Tongue (tissue), 2 donors: ENCODE measurements around the gene S100A13. TPM values are rescaled to one million over a fixed set of nuclear protein-coding genes. Genes with fewer than 3 reads are reported as not detected.

ENCODE experiments used
- DNase-seq: peaks from one replicate; pipeline ENCODE4 v3.0.0-alpha.2; 2015
- total RNA-seq: library from RNA; depleted of rRNA; stranded (reverse); fragments of >200 nt; gene quantifications from one replicate; pipeline ENCODE4 v1.2.3, GENCODE V29; 2014

S100A13 gene
- total RNA-seq, 1 donor from 2014 or later: 42.5 TPM

- no peak for DNase-seq
Measured at GRCh38 chr1:153569465-153569864, 57.8 kb downstream of the S100A13 start.

Other genes starting within 250 kb of the S100A13 start
- gene S100A8, start 236.4 kb downstream of the S100A13 start, total RNA-seq: 87.6 TPM
- not detected for gene S100A7A, start 211.0 kb downstream of the S100A13 start, total RNA-seq
- 2.6 TPM for gene S100A7, start 166.9 kb downstream of the S100A13 start, total RNA-seq
- gene S100A6, start 91.5 kb downstream of the S100A13 start, total RNA-seq: 103 TPM
- gene S100A5, start 86.6 kb downstream of the S100A13 start, total RNA-seq: not detected
- 160 TPM for gene S100A4, start 81.7 kb downstream of the S100A13 start, total RNA-seq
- gene S100A3, start 78.2 kb downstream of the S100A13 start, total RNA-seq: 0.72 TPM
- gene S100A2, start 61.7 kb downstream of the S100A13 start, total RNA-seq: 46.5 TPM
- gene S100A16, start 14.4 kb downstream of the S100A13 start, total RNA-seq: 76.2 TPM
- gene S100A14, start 11.2 kb downstream of the S100A13 start, total RNA-seq: 40.9 TPM
- gene S100A1, start 929 bp upstream of the S100A13 start, total RNA-seq: 13.4 TPM
- 71.8 TPM for gene CHTOP, start 6.6 kb upstream of the S100A13 start, total RNA-seq
- gene SNAPIN, start 31.2 kb upstream of the S100A13 start, total RNA-seq: 64.9 TPM
- 136 TPM for gene ILF2, start 43.5 kb upstream of the S100A13 start, total RNA-seq
- 8.5 TPM for gene NPR1, start 51.2 kb upstream of the S100A13 start, total RNA-seq
- gene INTS3, start 100.5 kb upstream of the S100A13 start, total RNA-seq: 34.9 TPM
- 15.2 TPM for gene SLC27A3, start 147.9 kb upstream of the S100A13 start, total RNA-seq